Measurements from ENCODE around the gene IFI27L2. TPM values are rescaled to one million over a fixed set of nuclear protein-coding genes. Genes with fewer than 3 reads are reported as not detected.

The IFI27L2 gene
- total and polyA plus RNA-seq, 2 of the 8 experiments (the other 6 are each of a cell fraction or from before 2014, with no cell fraction given): 14.0 to 69.6 TPM

GRCh38 chr14:94104731-94105130 lies 24.7 kb downstream of the IFI27L2 start:
- Histone ChIP-seq H3K23ac (ENCODE audit: insufficient read length) (no peak overlapping the region), H3K56ac (replicated peaks; ENCODE audit: insufficient read length, low read depth, low read length) (no peak overlapping the region), H2AK5ac (ENCODE audit: low read depth, low read length) (no peak overlapping the region), H4K91ac (replicated peaks; ENCODE audit: insufficient read length, low read length) (no peak overlapping the region), H4K5ac (ENCODE audit: insufficient read length, low read depth, low read length) (no peak overlapping the region), H3K9ac (replicated peaks in 1 of 4; ENCODE audit: extremely low read depth in 1 of 4, low read depth in 3 of 4, low read length in 3 of 4) (no peak overlapping the region), H3K4ac (replicated peaks; ENCODE audit: insufficient read length, low read depth, low read length) (no peak overlapping the region), H3K36me3 (ENCODE audit: control insufficient read depth in 2 of 4, insufficient read depth in 4 of 4, low read length in 3 of 4) (no peaks in the 10 kb centered on the region), H3K27ac (ENCODE audit: low read depth, low read length) (no peak overlapping the region), H3K79me1 (ENCODE audit: low read depth, low read length) (no peaks in the 10 kb centered on the region), H4K8ac (ENCODE audit: extremely low read depth, insufficient read depth, low read length) (no peak overlapping the region), H2BK15ac (ENCODE audit: low read length) (no peak overlapping the region), H3K23me2 (ENCODE audit: low read depth, low read length) (no peaks in the 10 kb centered on the region), H2AFZ (ENCODE audit: low read length) (no peak overlapping the region), H3K18ac (ENCODE audit: extremely low read depth, low read length) (no peak overlapping the region), H3K14ac (ENCODE audit: insufficient read length) (no peak overlapping the region), H3K4me1 (replicated peaks in 1 of 4; ENCODE audit: control insufficient read depth in 3 of 4, insufficient read depth in 4 of 4, low read length in 3 of 4) (peaks cover 0 to 4% (median under 1%) of the 10 kb centered on the region in 4 experiments; a peak in 2 of 7 replicates), H3K79me2 (ENCODE audit: control insufficient read depth in 1 of 2, insufficient read depth in 2 of 2, low read length in 2 of 2) (no peaks in the 10 kb centered on the region), H2BK5ac (ENCODE audit: low read depth, low read length) (no peak overlapping the region), H2BK120ac (replicated peaks; ENCODE audit: low read depth, low read length) (no peak overlapping the region), H2BK20ac (ENCODE audit: low read length) (no peak overlapping the region), H3K4me3 (ENCODE audit: extremely low read depth in 1 of 4, insufficient read depth in 2 of 4, low read depth in 3 of 4, low read length in 4 of 4) (no peak overlapping the region), H3K9me3 (ENCODE audit: insufficient read depth in 2 of 2, low read depth in 1 of 2, low read length in 1 of 2) (no peaks in the 10 kb centered on the region), H4K20me1 (replicated peaks in 1 of 2; ENCODE audit: control insufficient read depth in 1 of 2, insufficient read depth in 2 of 2, low read length in 2 of 2) (no peaks in the 10 kb centered on the region), H2BK12ac (ENCODE audit: low read depth, low read length) (no peak overlapping the region), H3K4me2 (ENCODE audit: insufficient read depth in 1 of 2, low read depth in 2 of 2, low read length in 2 of 2) (no peak overlapping the region), H3K27me3 (replicated peaks in 1 of 4; ENCODE audit: control insufficient read depth in 3 of 4, extremely low read depth in 1 of 4, insufficient read depth in 3 of 4, low read length in 3 of 4) (no peaks in the 10 kb centered on the region)
- 90% methylated on average over 10 of the region's 10 CpGs; no CpG with 5 or more reads in 1 of the 2 experiments for WGBS, 2 experiments (ENCODE audit: extremely low coverage in 1 of 2, insufficient coverage in 1 of 2, insufficient read length in 1 of 2, insufficient replicate concordance in 2 of 2, low coverage in 1 of 2, low lambda C conversion rate in 2 of 2, missing lambda C conversion rate in 1 of 2)
- FAIRE-seq (no peak), DNase-seq (ENCODE audit: low read depth in 1 of 2, low spot score in 2 of 2) (no peak)
- POLR2A ChIA-PET (ENCODE audit: partially characterized antibody): interaction anchor here (1.3 kb wide), 1 partner anchor 32 kb away, joined by 3 read pairs; no protein-coding TSS in a partner anchor
- CTCF ChIA-PET (ENCODE audit: partially characterized antibody): interaction anchor here (0.9 to 2.3 kb wide), 8 partner anchors 11 to 96 kb away, joined by 3 to 8 read pairs (median 4); no protein-coding TSS in a partner anchor
- TF ChIP-seq TAF7 (optimal IDR thresholded peaks at IDR 0.05; ENCODE audit: borderline replicate concordance, low read depth, low read length) (no peak), CBX5 (IDR thresholded peaks at IDR 0.05; ENCODE audit: low read depth, low read length) (no peak), SIRT6 (IDR thresholded peaks at IDR 0.05; ENCODE audit: low read length) (no peak), POLR2AphosphoS5 (IDR thresholded peaks at IDR 0.05; ENCODE audit: low read depth, low read length) (no peak), TCF12 (IDR thresholded peaks at IDR 0.05; ENCODE audit: low read depth, low read length) (no peak)
- TF ChIP-seq, protein P1, sequence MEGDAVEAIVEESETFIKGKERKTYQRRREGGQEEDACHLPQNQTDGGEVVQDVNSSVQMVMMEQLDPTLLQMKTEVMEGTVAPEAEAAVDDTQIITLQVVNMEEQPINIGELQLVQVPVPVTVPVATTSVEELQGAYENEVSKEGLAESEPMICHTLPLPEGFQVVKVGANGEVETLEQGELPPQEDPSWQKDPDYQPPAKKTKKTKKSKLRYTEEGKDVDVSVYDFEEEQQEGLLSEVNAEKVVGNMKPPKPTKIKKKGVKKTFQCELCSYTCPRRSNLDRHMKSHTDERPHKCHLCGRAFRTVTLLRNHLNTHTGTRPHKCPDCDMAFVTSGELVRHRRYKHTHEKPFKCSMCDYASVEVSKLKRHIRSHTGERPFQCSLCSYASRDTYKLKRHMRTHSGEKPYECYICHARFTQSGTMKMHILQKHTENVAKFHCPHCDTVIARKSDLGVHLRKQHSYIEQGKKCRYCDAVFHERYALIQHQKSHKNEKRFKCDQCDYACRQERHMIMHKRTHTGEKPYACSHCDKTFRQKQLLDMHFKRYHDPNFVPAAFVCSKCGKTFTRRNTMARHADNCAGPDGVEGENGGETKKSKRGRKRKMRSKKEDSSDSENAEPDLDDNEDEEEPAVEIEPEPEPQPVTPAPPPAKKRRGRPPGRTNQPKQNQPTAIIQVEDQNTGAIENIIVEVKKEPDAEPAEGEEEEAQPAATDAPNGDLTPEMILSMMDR (IDR thresholded peaks at IDR 0.05; ENCODE audit: control extremely low read depth in 1 of 3, insufficient read depth in 1 of 3, low read depth in 1 of 3, low read length in 3 of 3): no peak
